Thyroid gland (tissue), 4 donors: ENCODE results near the gene TAS2R60.

Source experiments
- CTCF ChIP-seq, 6 experiments: fragments of 200-600 bp in 3 of 6; fragments of 450-650 bp in 3 of 6; sonication (generic) in 3 of 6; IDR thresholded peaks; one replicate each; pipeline ENCODE4 v1.5.1; 2016 to 2019; ENCODE audit warnings: antibody characterized with exemption in 6 of 6, mild to moderate bottlenecking in 2 of 6, inconsistent platforms in 1 of 6, moderate library complexity in 1 of 6
- POLR2A ChIP-seq, 2 donors: fragments of 450-650 bp; IDR thresholded peaks; one replicate each; pipeline ENCODE4 v1.6.1; 2017; ENCODE audit warnings: antibody characterized with exemption in 2 of 2, mild to moderate bottlenecking in 2 of 2, moderate library complexity in 1 of 2

- TF ChIP-seq CTCF (IDR thresholded peaks at IDR 0.05), result no peak
- TF ChIP-seq POLR2A (IDR thresholded peaks at IDR 0.05), result no peak
These were observed 45.3 kb upstream of the TAS2R60 start for GRCh38 chr7:143397710-143398530.
